ENCODE results near the gene PIBF1. TPM values are rescaled to one million over a fixed set of nuclear protein-coding genes. Genes with fewer than 3 reads are reported as not detected.
"Not testable (repeated sequence)": the region's sequence is repeated elsewhere in the genome, so short reads cannot be mapped to it uniquely, and the experiment has no call there.

The PIBF1 gene
- total RNA-seq, 1 experiment from 2014 or later, result 26.0 TPM

DNA sequence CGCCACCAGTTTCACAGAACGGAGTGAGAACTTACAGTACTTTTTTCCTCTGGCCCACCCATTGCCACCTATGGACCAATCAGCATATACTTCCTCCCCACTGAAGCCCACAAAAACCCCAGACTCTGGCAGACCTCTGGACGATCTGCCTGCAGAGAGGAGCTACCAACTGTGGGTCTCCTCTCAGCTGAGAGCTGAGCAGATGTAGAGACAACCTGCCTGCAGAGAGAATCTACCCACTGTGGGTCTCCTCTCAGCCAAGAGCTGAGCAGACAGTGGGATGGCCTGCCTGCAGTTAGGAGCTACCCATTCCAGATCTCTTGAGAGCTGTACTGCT lies 69.7 kb downstream of the PIBF1 start:
- Histone ChIP-seq H3K4me1 (no peaks in the 10 kb centered on the region), H3K4me3 (no peak overlapping the region), H3K36me3 (peaks cover 15% of the 10 kb centered on the region), H3K27me3 (no peaks in the 10 kb centered on the region), H3K9me3 (replicated peaks) (no peaks in the 10 kb centered on the region), H3K27ac (no peak overlapping the region)
- no peak for DNase-seq

DNA sequence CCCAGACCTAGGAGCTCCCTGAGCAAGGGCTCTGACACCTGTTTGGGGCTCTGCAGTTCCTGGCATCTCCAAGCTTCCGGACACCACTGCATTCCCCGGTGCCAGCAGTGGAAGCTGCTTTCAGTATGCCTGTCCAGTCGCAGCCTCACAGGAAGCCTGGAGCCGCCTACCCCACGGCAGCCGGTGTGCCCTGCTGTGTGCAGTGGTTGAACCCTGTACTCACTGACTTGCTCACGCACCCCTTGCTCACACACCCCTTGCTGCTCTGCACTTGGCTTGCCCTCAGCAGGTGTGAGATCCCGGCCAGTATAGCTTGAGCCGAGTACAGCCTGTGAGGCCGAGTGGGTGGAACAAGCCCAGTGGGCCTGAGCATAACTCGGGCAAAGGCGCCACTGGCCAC lies 70.3 kb downstream of the PIBF1 start:
- no peak overlapping the region for H3K4me3 ChIP-seq
- H3K4me1 ChIP-seq, result no peaks in the 10 kb centered on the region
- peaks cover 12% of the 10 kb centered on the region for H3K36me3 ChIP-seq
- no peak for DNase-seq
- H3K27ac ChIP-seq, result no peak overlapping the region
- H3K27me3 ChIP-seq, result no peaks in the 10 kb centered on the region
- no peaks in the 10 kb centered on the region for H3K9me3 ChIP-seq (replicated peaks)

- no peak overlapping the region for H3K27ac ChIP-seq
- DNase-seq, result no peak
- no peaks in the 10 kb centered on the region for H3K27me3 ChIP-seq
- no peaks in the 10 kb centered on the region for H3K9me3 ChIP-seq (replicated peaks)
- peaks cover 12% of the 10 kb centered on the region for H3K36me3 ChIP-seq
- H3K4me1 ChIP-seq, result no peaks in the 10 kb centered on the region
- no peak overlapping the region for H3K4me3 ChIP-seq
Measured at GRCh38 chr13:72853000-72853399, 71.1 kb downstream of the PIBF1 start.

- Histone ChIP-seq H3K27me3 (no peaks in the 10 kb centered on the region), H3K36me3 (peaks cover 7% of the 10 kb centered on the region; the same call in 1 of the 2 replicates), H3K4me3 (no peak overlapping the region), H3K9me3 (replicated peaks) (no peaks in the 10 kb centered on the region), H3K4me1 (no peaks in the 10 kb centered on the region), H3K27ac (no peak overlapping the region)
- no peak for DNase-seq
Measured at GRCh38 chr13:72864142-72865011, 82.4 kb downstream of the PIBF1 start.

GRCh38 chr13:72868229-72868628 lies 86.3 kb downstream of the PIBF1 start:
- DNase-seq, result no peak
- Histone ChIP-seq H3K36me3 (peaks cover 10% of the 10 kb centered on the region), H3K27ac (no peak overlapping the region), H3K9me3 (replicated peaks) (no peaks in the 10 kb centered on the region), H3K4me3 (no peak overlapping the region), H3K4me1 (no peaks in the 10 kb centered on the region), H3K27me3 (no peaks in the 10 kb centered on the region)

- Histone ChIP-seq H3K27me3 (no peaks in the 10 kb centered on the region), H3K4me1 (no peaks in the 10 kb centered on the region), H3K36me3 (peaks cover 3% of the 10 kb centered on the region), H3K4me3 (no peak overlapping the region), H3K27ac (no peak overlapping the region), H3K9me3 (replicated peaks) (no peaks in the 10 kb centered on the region)
- DNase-seq, result no peak
Measured at GRCh38 chr13:72875233-72875632, 93.3 kb downstream of the PIBF1 start.

- Histone ChIP-seq H3K9me3 (replicated peaks) (no peaks in the 10 kb centered on the region), H3K27me3 (no peaks in the 10 kb centered on the region), H3K4me3 (no peak overlapping the region), H3K36me3 (peaks cover 2% of the 10 kb centered on the region), H3K4me1 (no peaks in the 10 kb centered on the region), H3K27ac (no peak overlapping the region)
- no peak for DNase-seq
Measured at GRCh38 chr13:72884101-72884500, 102.2 kb downstream of the PIBF1 start.

GRCh38 chr13:72886272-72887067 lies 104.5 kb downstream of the PIBF1 start:
- DNase-seq, result no peak
- no peaks in the 10 kb centered on the region for H3K9me3 ChIP-seq (replicated peaks)
- no peaks in the 10 kb centered on the region for H3K27me3 ChIP-seq
- H3K36me3 ChIP-seq, result peaks cover 2% of the 10 kb centered on the region; the same call in 1 of the 2 replicates
- H3K27ac ChIP-seq, result no peak overlapping the region
- H3K4me3 ChIP-seq, result no peak overlapping the region
- no peaks in the 10 kb centered on the region for H3K4me1 ChIP-seq

- Histone ChIP-seq H3K36me3 (peaks cover 6% of the 10 kb centered on the region; the same call in 1 of the 2 replicates), H3K4me3 (no peak overlapping the region), H3K27me3 (no peaks in the 10 kb centered on the region), H3K27ac (no peak overlapping the region), H3K9me3 (replicated peaks) (no peaks in the 10 kb centered on the region), H3K4me1 (no peaks in the 10 kb centered on the region)
- DNase-seq, result no peak
Measured at GRCh38 chr13:72889495-72889894, 107.6 kb downstream of the PIBF1 start.

GRCh38 chr13:72890546-72890945 lies 108.6 kb downstream of the PIBF1 start:
- no peak for DNase-seq
- no peaks in the 10 kb centered on the region for H3K9me3 ChIP-seq (replicated peaks)
- no peaks in the 10 kb centered on the region for H3K27me3 ChIP-seq
- no peak overlapping the region for H3K4me3 ChIP-seq
- peaks cover 7% of the 10 kb centered on the region for H3K36me3 ChIP-seq
- no peaks in the 10 kb centered on the region for H3K4me1 ChIP-seq
- H3K27ac ChIP-seq, result no peak overlapping the region

DNA sequence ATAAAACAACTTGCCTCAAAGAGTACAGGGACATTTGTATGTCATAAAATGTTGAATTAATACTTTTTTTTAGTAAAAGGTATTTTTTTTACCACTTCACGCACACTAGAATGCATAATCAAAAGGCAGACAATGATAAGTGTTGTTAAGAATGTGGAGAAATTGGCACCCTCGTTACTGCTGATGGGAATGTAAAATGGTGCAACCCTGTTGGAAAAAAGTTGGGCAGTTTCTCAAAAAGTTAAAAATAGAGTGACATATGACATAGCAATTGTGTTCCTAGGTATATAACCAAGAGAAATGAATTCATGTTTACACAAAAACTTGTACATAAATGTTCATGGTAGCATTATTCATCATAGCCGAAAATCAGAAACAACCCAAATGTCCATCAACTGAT lies 109.5 kb downstream of the PIBF1 start:
- Histone ChIP-seq H3K36me3 (peaks cover 12% of the 10 kb centered on the region), H3K9me3 (replicated peaks) (no peaks in the 10 kb centered on the region), H3K27ac (no peak overlapping the region), H3K4me3 (no peak overlapping the region), H3K27me3 (no peaks in the 10 kb centered on the region), H3K4me1 (no peaks in the 10 kb centered on the region)
- no peak for DNase-seq

GRCh38 chr13:72896869-72897268 lies 114.9 kb downstream of the PIBF1 start:
- Histone ChIP-seq H3K36me3 (peaks cover 12% of the 10 kb centered on the region), H3K4me3 (no peak overlapping the region), H3K9me3 (replicated peaks) (no peaks in the 10 kb centered on the region), H3K27me3 (no peaks in the 10 kb centered on the region), H3K4me1 (no peaks in the 10 kb centered on the region), H3K27ac (no peak overlapping the region)
- DNase-seq, result no peak

GRCh38 chr13:72901546-72901945 lies 119.6 kb downstream of the PIBF1 start:
- H3K27ac ChIP-seq; H3K4me1 ChIP-seq; H3K36me3 ChIP-seq; DNase-seq; H3K4me3 ChIP-seq; H3K9me3 ChIP-seq (replicated peaks); H3K27me3 ChIP-seq: not testable (repeated sequence)

DNA sequence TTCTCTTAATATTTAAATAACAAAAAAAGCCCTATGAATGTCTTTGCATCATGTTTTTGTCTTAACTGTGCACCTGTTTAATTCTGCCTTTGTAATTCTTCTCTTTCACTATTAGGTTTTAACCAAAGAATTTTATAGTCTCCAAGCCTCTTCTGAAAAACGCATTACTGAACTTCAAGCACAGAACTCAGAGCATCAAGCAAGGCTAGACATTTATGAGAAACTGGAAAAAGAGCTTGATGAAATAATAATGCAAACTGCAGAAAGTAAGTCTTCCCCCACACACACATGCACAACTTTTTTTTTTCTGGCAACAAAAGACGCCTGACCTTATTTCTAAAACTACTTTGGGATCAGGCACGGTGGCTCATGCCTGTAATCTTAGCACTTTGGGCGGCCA lies 126.5 kb downstream of the PIBF1 start:
- Histone ChIP-seq H3K9me3 (replicated peaks) (no peaks in the 10 kb centered on the region), H3K4me3 (no peak overlapping the region), H3K27ac (no peak overlapping the region), H3K36me3 (peaks cover 19% of the 10 kb centered on the region), H3K4me1 (no peaks in the 10 kb centered on the region), H3K27me3 (no peaks in the 10 kb centered on the region)
- no peak for DNase-seq

DNA sequence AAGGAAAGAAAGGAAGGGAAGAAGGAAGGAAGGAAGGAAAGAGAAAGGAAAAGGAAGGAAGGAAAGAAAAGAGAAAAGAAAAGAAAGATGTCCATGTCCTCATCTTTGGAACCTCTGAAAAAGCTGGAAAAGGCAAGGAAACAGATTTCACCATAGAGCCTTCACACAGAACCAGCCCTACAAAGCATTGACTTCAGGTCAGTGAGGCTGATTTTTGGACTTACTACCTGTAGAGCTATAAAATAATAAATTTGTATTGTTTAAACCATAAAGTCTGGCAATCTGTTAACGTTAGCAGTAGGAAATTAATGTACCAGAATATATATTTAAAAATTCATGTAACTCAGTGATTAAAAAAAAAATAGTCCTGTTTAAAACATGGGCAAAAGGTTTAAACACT lies 130.0 kb downstream of the PIBF1 start:
- no peaks in the 10 kb centered on the region for H3K27me3 ChIP-seq
- DNase-seq, result no peak
- no peaks in the 10 kb centered on the region for H3K4me1 ChIP-seq
- peaks cover 23% of the 10 kb centered on the region for H3K36me3 ChIP-seq
- no peak overlapping the region for H3K27ac ChIP-seq
- no peak overlapping the region for H3K4me3 ChIP-seq
- H3K9me3 ChIP-seq (replicated peaks), result no peaks in the 10 kb centered on the region

Data from SJCRH30 (cell line).